ENCODE measurements around the gene OMP.

The OMP gene

DNA sequence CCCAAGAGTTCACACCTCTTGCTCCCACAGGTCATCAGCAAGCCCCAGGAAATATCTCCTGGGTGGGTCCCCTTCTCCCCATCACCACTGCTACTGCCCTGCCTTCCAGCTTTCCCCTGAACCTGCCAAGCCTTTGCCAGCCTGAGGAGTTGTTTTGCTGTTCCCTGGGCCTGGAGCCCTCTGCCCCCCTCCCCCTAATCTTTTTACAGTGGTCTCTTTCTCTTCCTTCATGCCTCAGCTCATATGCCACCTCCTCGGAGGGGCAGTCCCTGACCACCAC, 44.3 kb downstream of the OMP start:
- H3K4me3 ChIP-seq (ENCODE audit: low read depth, low read length), result no peak overlapping the region
- no peak for TF ChIP-seq CTCF (IDR thresholded peaks at IDR 0.05; ENCODE audit: borderline replicate concordance, insufficient read depth, low read depth, low read length)

- TF ChIP-seq CTCF (IDR thresholded peaks at IDR 0.05; ENCODE audit: borderline replicate concordance, insufficient read depth, low read depth, low read length), result no peak
- H3K4me3 ChIP-seq (ENCODE audit: low read depth, low read length), result no peak overlapping the region
Observed at GRCh38 chr11:77147668-77148321, 45.2 kb downstream of the OMP start.

DNA sequence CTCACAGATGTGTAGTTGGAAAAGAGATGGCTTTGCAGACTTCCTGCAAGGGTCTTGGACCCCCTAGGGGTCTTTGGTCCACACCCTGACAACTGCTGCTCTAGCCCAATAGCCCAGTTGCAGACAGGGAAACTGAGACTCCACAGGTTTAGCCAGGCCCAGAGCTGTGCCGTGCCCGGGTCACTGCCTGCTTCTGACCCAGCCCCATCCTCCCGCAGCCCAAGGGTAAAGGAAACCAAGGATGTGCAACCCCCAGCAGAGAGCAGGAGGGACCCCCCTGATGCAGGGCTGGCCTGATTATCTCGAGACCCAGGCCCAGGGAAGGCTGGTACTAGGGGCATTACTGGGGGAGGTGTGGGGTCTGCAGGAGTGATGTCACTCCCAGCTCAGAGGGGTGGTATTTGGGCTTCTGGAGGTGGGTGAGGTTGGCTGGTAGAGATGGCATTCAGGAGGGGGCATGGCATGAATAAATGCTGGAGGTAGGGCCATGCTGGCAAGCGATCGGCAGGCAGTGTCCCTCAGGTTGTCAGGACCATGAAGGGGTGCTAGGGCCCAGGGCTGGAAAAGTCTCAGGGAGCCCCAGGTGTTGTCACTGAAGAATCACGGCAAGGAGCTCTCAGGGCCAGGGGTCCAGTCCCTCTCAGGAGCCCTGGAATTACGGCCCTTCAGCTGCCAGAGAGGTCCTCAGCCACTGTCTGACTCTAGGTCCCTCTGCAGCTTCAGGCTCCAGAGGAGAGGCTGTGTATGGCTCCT, 46.5 kb downstream of the OMP start:
- TF ChIP-seq CTCF (IDR thresholded peaks at IDR 0.05; ENCODE audit: borderline replicate concordance, insufficient read depth, low read depth, low read length), result no peak
- no peak overlapping the region for H3K4me3 ChIP-seq (ENCODE audit: low read depth, low read length)

GRCh38 chr11:77149716-77150392, 47.2 kb downstream of the OMP start:
- TF ChIP-seq CTCF (IDR thresholded peaks at IDR 0.05; ENCODE audit: borderline replicate concordance, insufficient read depth, low read depth, low read length), result no peak
- H3K4me3 ChIP-seq (ENCODE audit: low read depth, low read length), result no peak overlapping the region

- H3K4me3 ChIP-seq (ENCODE audit: low read depth, low read length), result no peak overlapping the region
- TF ChIP-seq CTCF (IDR thresholded peaks at IDR 0.05; ENCODE audit: borderline replicate concordance, insufficient read depth, low read depth, low read length), result no peak
Observed at GRCh38 chr11:77150836-77151235, 48.2 kb downstream of the OMP start.

DNA sequence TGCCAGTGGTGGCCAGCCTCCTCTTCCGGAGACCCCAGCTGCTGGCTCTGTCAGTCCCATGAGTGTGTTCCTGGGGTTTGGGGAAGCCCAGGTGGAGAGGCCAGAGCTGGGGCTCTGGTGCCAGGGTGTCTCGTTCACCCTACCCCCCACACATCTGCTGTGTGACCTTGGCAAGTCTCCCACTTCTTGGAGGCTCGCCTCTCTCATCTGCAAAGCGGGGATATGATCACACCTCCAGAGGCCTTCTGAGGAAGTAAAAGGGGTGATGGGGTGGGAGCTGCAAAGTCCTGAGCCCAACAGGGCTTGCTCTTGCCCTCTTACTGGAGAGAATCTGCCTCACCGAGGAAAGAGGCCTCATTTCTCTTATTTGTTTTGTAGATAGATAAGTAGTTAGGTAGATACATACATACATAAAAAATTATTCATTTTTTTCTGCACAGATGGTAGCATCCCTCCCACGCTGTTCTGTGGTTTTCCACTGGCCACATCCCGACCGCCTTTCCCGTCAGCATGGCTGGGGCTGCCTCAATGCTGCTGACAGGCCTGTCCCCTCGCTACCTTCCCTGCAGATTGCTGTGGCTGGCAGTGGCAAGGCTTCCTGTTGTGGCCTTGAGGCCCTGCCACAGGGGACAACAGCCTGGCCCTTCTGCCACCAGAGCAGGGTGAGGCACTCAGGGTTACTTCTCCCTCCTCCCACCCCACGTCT, 49.3 kb downstream of the OMP start:
- H3K4me3 ChIP-seq (ENCODE audit: low read depth, low read length), result no peak overlapping the region
- TF ChIP-seq CTCF (IDR thresholded peaks at IDR 0.05; ENCODE audit: borderline replicate concordance, insufficient read depth, low read depth, low read length), result no peak
